Mucosa of descending colon (tissue), 3 donors: ENCODE data around the gene NDUFV1. TPM values are rescaled to one million over a fixed set of nuclear protein-coding genes. Genes with fewer than 3 reads are reported as not detected.

Experiments
- ATAC-seq: fragments of 200-7000 bp; cut with Tn5 transposase; one replicate; pipeline ENCODE4 v1.9.1; 2020; ENCODE audit warnings: mild to moderate bottlenecking, moderate library complexity
- DNase-seq, 3 donors: peaks; one replicate each; pipeline ENCODE4 v3.0.0-alpha.2; 2020
- H3K36me3 ChIP-seq: fragments of 200-600 bp; one replicate; pipeline ENCODE4 v1.8.0; 2021; ENCODE audit warnings: low read depth, mild to moderate bottlenecking
- H3K4me1 ChIP-seq: fragments of 200-600 bp; one replicate; pipeline ENCODE4 v1.8.0; 2021; ENCODE audit warnings: low read depth, mild to moderate bottlenecking
- H3K4me3 ChIP-seq: fragments of 200-600 bp; one replicate; pipeline ENCODE4 v1.8.0; 2021; ENCODE audit warnings: mild to moderate bottlenecking
- H3K9me3 ChIP-seq: fragments of 200-600 bp; one replicate; pipeline ENCODE4 v1.8.0; 2021; ENCODE audit warnings: mild to moderate bottlenecking
- intact Hi-C, 2 donors: fragments of 100-400 bp; cut with DNase I in 1 of 2; cut with micrococcal nuclease in 1 of 2; formaldehyde crosslinking; loops; one replicate each; pipeline versions ENCODE4 v1.11.0 to v1.11.1; 2022; cut with DNase I, micrococcal nuclease
- total RNA-seq, 3 donors: library from RNA; stranded (reverse); fragmentation: NEBNext Ultra II Directional in 2 of 3; extraction: Animal tissue kit (Norgen Biotek cat#: 25700) in 2 of 3; gene quantifications; one replicate each; pipeline versions ENCODE4 v1.2.1 to v1.2.4, GENCODE V29; 2021 to 2023
- TF ChIP-seq, protein P1 (sequence below): fragments of 200-600 bp; IDR thresholded peaks from one replicate; pipeline ENCODE4 v1.8.0; 2022; ENCODE audit warnings: antibody characterized with exemption, mild to moderate bottlenecking
- donor health status: DM: no; HTN: no; CAD: no; lungs with moderate emphysema.
- donor health status: DM: no; HTN: no; CAD: no.
- donor health status: DM: no; HTN: yes; CAD: no.

The NDUFV1 gene
- total RNA-seq, 3 donors from 2014 or later = 248 to 349 (median 311) TPM

DNA sequence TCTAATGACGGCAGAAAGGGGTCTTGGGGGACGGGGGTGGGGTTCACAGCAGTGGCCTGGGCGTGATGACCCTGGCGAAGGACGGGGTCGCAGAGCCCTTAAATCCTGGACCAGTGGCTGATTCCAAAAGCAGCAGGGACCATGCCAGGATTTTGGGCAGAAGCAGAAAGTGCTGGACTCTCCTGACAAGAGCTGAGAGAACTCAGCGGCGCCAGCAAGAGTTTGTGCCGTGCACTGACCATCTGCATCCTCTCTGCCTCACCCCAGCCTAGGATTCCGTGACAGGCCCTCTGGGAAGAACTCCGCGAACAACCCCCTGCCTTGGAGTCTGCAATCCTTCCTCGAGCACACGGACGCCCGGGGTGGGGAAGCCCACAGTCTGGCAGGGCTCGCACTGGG is 644 bp upstream of the NDUFV1 start:
- ATAC-seq = peak; percentile 32
- no peaks in the 10 kb centered on the region for H3K36me3 ChIP-seq
- H3K4me3 ChIP-seq = no peak overlapping the region
- H3K4me1 ChIP-seq = peaks cover 8% of the 10 kb centered on the region
- TF ChIP-seq, protein P1, sequence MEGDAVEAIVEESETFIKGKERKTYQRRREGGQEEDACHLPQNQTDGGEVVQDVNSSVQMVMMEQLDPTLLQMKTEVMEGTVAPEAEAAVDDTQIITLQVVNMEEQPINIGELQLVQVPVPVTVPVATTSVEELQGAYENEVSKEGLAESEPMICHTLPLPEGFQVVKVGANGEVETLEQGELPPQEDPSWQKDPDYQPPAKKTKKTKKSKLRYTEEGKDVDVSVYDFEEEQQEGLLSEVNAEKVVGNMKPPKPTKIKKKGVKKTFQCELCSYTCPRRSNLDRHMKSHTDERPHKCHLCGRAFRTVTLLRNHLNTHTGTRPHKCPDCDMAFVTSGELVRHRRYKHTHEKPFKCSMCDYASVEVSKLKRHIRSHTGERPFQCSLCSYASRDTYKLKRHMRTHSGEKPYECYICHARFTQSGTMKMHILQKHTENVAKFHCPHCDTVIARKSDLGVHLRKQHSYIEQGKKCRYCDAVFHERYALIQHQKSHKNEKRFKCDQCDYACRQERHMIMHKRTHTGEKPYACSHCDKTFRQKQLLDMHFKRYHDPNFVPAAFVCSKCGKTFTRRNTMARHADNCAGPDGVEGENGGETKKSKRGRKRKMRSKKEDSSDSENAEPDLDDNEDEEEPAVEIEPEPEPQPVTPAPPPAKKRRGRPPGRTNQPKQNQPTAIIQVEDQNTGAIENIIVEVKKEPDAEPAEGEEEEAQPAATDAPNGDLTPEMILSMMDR = no peak
- H3K9me3 ChIP-seq = no peaks in the 10 kb centered on the region
- DNase-seq = peak in 1 of 3 donors; percentile 60
- intact Hi-C loops = no loop called here

DNA sequence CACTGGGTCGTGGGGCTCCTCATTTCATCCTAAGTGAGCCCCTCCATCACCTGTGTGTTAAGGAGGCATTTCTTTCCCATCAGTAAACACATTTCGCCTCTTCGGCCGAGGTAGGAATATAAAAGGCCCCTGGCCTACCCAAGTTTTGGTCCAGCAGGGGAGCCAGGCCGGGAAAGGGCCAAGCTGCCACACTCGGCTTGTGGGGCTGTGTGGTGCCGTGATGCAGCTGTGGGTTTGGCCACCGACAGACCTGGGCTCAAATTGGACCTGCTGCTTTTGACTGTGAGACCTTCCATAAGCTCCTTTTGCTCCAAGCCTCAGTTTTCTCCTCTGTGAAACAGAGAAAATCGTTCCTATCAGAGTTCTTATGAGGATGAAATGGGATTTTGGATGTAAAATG is 771 bp downstream of the NDUFV1 start:
- H3K4me3 ChIP-seq = peak overlapping the region; percentile 72
- DNase-seq (no peak), ATAC-seq (no peak)
- TF ChIP-seq, protein P1 = no peak
- intact Hi-C loops = no loop called here
- H3K9me3 ChIP-seq = no peaks in the 10 kb centered on the region
- H3K4me1 ChIP-seq = peaks cover 8% of the 10 kb centered on the region
- H3K36me3 ChIP-seq = peaks cover 4% of the 10 kb centered on the region

- H3K4me1 ChIP-seq = peaks cover 9% of the 10 kb centered on the region
- DNase-seq (peak in 1 of 3 donors; percentile 29), ATAC-seq (no peak)
- H3K9me3 ChIP-seq = no peaks in the 10 kb centered on the region
- TF ChIP-seq, protein P1 = no peak
- intact Hi-C loops = no loop called here
- peaks cover 4% of the 10 kb centered on the region for H3K36me3 ChIP-seq
- H3K4me3 ChIP-seq = no peak overlapping the region
Measured at GRCh38 chr11:67608486-67608885, 1.8 kb downstream of the NDUFV1 start.

DNA sequence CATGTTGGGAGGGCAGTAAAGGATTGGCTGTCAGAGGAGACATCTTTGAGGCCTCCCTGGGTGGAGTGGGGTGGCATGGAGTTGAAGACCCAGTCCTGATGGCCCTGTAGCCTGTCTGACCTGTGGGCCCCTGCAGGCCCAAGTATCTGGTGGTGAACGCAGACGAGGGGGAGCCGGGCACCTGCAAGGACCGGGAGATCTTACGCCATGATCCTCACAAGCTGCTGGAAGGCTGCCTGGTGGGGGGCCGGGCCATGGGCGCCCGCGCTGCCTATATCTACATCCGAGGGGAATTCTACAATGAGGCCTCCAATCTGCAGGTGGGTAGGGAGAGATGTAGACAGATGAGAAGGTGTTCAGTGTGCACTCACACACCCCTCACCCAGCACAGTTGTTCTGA is 2.6 kb downstream of the NDUFV1 start:
- DNase-seq (no peak), ATAC-seq (no peak)
- peaks cover 4% of the 10 kb centered on the region for H3K36me3 ChIP-seq
- TF ChIP-seq, protein P1 = no peak
- H3K4me1 ChIP-seq = peaks cover 14% of the 10 kb centered on the region
- no peaks in the 10 kb centered on the region for H3K9me3 ChIP-seq
- intact Hi-C loops = no loop called here
- H3K4me3 ChIP-seq = no peak overlapping the region

GRCh38 chr11:67610302-67610868 is 3.6 kb downstream of the NDUFV1 start:
- DNase-seq (peak in 1 of 3 donors; percentile 51), ATAC-seq (no peak)
- Histone ChIP-seq H3K4me3 (no peak overlapping the region), H3K9me3 (no peaks in the 10 kb centered on the region), H3K36me3 (peaks cover 4% of the 10 kb centered on the region), H3K4me1 (peaks cover 14% of the 10 kb centered on the region)
- intact Hi-C loops = no loop called here
- TF ChIP-seq, protein P1 = no peak

DNA sequence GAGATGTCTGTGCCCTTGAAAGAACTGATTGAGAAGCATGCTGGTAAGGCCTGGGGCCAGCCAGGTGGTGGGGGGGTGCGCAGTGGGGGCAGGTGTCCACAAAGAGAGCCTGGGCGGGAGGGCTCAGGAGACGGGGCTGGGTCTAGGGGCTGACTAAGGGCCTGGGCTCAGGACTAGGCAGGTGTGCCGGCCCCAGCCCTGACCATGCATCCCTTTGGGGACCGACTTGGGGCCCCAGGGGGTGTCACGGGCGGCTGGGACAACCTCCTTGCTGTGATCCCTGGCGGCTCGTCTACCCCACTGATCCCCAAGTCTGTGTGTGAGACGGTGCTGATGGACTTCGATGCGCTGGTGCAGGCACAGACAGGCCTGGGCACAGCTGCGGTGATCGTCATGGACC is 4.4 kb downstream of the NDUFV1 start:
- peaks cover 14% of the 10 kb centered on the region for H3K4me1 ChIP-seq

More for the DNA sequence above, 4.4 kb downstream of the NDUFV1 start:
- no peak for ATAC-seq
- intact Hi-C loops = no loop called here
- Histone ChIP-seq H3K36me3 (peaks cover 4% of the 10 kb centered on the region), H3K9me3 (no peaks in the 10 kb centered on the region), H3K4me3 (no peak overlapping the region)
- TF ChIP-seq, protein P1 = no peak
- peak in 1 of 3 donors; percentile 52 for DNase-seq
